Measurements from ENCODE around the gene DOC2A.
"Not testable (repeated sequence)": the region's sequence is repeated elsewhere in the genome, so short reads cannot be mapped to it uniquely, and the experiment has no call there.

Gene DOC2A

DNA sequence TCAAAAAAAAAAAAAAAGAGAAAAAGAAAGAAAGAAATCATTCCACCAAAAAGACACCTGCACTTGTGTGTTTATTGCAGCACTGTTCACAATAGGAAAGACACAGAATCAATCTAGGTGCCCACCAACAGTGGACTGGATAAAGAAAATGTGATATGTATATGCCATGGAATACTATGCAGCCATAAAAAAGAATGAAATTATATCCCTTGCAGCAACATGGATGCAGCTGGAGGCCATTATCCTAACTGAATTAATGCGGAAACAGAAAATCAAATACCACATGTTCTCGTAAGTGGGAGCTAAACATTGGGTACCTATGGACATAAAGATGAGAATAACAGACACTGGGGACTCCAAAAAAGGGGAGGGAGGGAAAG, 6.4 kb upstream of the DOC2A start:
- TF ChIP-seq, protein P1, sequence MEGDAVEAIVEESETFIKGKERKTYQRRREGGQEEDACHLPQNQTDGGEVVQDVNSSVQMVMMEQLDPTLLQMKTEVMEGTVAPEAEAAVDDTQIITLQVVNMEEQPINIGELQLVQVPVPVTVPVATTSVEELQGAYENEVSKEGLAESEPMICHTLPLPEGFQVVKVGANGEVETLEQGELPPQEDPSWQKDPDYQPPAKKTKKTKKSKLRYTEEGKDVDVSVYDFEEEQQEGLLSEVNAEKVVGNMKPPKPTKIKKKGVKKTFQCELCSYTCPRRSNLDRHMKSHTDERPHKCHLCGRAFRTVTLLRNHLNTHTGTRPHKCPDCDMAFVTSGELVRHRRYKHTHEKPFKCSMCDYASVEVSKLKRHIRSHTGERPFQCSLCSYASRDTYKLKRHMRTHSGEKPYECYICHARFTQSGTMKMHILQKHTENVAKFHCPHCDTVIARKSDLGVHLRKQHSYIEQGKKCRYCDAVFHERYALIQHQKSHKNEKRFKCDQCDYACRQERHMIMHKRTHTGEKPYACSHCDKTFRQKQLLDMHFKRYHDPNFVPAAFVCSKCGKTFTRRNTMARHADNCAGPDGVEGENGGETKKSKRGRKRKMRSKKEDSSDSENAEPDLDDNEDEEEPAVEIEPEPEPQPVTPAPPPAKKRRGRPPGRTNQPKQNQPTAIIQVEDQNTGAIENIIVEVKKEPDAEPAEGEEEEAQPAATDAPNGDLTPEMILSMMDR (conservative IDR thresholded peaks at IDR 0.05; ENCODE audit: low read length), result no peak
- DNase-seq (ENCODE audit: low read depth), result no peak
- no peak overlapping the region for H3K4me3 ChIP-seq (ENCODE audit: low read length)

DNA sequence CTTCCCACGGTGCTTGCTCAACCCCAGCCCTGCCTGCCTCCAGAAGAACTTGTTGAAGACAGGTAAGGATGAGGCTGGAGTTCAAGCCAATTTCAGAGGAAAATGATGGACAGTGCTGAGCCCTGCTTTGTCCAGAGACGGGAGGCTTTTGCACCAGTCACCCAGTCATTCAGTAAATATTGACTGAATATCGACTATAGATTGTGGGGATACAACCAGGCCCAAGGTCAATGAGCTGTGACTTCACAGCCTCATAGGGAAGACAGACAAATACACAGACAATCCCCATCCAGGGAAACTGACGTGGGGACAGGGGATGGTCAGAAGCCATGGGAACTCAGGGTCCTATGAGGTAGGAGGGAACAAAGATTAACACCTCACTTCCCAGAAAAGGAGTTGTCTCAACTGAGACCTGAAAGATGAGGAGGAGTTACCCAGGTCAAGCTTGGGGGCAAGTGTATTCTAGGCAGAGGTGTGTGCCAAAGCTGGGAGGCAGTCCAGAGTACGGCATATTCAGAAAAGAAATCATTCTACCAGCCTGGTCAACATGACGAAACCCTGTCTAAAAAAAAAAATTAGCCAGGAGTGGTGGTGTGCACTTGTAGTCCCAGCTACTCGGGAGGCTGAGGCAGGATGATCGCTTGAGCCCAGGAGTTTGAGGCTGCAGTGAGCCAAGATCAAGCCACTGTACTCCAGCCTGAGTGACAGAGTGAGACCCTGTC, 5.9 kb upstream of the DOC2A start:
- TF ChIP-seq, protein P1 (conservative IDR thresholded peaks at IDR 0.05; ENCODE audit: low read length), result no peak
- no peak overlapping the region for H3K4me3 ChIP-seq (ENCODE audit: low read length)
- no peak for DNase-seq (ENCODE audit: low read depth)

DNA sequence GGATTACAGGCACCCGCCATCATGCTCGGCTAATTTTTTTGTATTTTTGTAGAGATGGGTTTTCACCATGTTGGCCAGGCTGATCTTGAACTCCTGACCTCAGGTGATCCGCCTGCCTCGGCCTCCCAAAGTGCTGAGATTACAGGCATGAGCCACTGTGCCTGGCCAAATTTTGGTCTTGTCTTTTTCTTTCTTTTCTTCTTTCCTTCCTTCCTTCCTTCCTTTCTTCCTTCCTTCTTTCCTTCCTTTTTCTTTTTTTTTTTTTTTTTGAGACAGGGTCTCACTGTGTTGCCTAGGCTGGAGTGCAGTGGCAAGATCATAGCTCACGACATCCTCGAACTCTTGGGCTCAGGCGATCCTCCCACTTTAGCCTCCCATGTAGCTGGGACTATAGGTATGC, 4.6 kb upstream of the DOC2A start:
- H3K4me3 ChIP-seq (ENCODE audit: low read length); DNase-seq (ENCODE audit: low read depth): not testable (repeated sequence)

DNA sequence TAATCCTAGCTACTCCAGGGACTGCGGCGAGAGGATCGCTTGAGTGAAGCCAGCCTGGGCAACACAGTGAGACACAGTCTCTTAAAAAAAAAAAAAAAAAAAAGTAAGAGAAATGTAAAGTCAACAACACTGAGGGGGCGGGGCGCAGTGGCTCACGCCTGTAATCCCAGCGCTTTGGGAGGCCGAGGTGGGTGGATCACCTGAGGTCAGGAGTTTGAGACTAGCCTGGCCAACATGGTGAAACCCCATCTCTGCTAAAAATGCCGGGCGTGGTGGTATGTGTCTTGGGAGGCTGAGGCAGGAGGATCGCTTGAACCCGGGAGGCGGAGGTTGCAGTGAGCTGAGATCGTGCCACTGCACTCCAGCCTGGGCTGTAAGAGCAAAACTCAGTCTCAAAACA, 1.8 kb upstream of the DOC2A start:
- H3K4me3 ChIP-seq (ENCODE audit: low read length); DNase-seq (ENCODE audit: low read depth): not testable (repeated sequence)

DNA sequence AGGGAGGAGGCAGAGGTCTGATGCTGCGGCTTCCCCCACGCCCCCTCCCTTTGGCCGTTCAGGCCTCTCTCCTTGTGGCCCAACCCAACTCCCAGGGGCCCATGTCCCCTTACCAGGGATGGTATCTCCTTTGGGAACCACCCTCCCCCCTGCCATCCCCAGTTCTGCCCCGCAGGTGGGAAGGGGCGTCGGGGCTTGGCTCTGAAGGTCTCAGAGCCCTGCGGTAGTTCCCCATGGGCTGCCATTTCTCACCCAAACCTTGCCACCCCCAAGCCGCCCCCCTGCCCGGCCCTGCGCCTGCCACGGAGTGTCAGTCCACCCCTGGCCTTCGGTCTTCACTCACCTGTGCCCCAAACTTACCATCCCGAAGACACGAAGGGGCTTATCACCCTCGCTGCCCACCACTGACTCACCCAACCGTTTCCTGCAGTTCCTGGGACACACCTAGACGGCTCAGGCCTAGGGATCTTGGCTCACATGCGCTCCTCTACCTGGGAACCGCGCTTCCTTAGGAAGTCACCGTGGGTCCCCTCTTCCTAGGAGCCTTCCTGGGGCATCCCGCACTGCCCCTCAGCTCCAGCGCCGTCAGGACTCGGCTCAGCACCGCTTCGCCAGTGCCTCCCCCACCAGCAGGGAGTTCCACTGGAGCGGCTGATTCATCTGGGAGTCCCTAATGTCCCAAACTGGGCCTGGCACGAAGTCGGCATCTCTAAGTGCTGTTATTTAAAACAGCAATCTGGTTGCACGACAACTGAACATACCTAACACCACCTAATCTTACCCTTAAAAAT, 1.1 kb upstream of the DOC2A start:
- no peak overlapping the region for H3K4me3 ChIP-seq (ENCODE audit: low read length)

DNA sequence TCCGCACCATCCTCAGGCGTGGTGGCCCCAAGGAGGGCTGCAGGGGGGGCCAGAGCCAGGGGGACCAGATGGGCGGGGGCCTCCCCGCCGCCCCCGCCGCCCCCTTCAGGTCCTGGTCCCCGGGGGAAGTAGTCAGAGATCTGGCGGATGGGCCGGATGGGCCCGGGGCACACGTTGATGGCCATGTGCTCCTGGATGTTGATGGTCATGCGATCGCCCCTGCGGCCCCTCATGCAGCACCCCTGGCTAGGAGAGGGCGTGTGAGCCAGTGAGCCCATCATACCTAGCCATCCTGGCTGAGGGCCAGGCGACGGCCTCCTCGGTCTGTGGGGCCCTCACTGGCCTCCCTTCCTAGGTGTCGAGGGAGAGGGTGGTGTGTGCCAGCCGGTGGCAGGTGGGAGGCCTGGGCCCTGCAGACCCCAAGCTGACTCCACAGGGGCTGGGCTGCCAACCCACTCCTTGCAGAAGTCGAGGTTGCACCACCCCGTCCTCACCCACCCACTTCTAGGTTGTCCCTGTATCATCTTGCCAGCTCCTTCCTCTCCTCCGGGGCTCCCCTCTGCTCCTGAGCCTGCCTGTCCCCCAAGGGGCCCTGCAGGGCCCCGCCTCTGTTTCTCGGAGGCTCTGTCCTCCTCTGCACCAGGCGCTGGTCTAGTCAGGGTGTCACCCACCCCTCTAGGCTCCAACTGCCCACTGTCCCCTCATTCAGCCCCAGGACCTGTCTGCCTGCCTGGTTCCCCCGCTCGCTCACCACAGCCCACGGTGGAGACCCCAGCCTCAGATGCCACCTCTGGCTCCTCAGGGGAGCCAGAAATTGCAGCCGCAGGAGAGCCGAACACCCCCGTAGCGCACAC, 610 bp downstream of the DOC2A start:
- DNase-seq (ENCODE audit: low read depth), result no peak
- H3K4me3 ChIP-seq (ENCODE audit: low read length), result no peak overlapping the region

More for the DNA sequence above, 1.1 kb upstream of the DOC2A start:
- TF ChIP-seq, protein P1 (conservative IDR thresholded peaks at IDR 0.05; ENCODE audit: low read length), result no peak
- DNase-seq (ENCODE audit: low read depth), result no peak

DNA sequence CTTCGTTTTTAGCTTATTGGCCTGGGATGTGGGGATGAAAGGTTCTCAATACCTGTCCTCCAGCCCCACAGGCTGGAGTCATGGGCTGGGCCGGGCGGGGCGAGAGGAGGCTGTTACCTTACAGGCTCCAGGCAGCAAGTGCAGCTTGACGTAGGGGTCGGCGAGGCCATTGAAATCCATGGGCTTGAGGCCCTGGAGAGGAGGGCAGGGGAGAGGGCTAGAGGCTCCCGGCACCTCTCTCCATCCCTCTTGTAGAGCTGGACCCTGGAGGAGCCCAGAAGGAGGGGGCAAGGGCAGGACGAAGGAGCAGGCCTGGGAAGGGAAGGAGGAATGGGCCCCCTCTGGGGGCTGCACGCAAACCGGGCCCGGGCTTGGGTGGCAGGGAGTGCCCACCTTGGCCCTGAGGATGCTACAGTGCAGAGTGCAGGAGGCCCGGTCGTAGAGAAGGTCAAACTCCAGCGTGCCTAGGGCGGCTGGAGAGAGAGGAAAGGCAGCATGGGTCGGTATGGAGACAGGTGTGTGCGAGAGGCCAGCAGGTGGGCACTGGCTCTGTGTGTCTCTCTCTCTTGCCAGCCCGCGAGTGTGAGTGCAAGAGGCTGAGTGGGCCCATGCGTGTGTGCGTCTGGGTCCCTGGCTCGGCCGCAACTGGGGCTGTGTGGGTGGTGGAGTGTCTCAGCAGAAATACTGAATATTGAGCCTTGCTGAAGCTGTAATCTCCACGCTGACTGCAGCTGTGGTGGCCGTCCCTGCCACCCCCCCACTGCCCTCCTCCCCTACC, 1.6 kb downstream of the DOC2A start:
- no peak overlapping the region for H3K4me3 ChIP-seq (ENCODE audit: low read length)
- DNase-seq (ENCODE audit: low read depth), result no peak
- TF ChIP-seq, protein P1 (conservative IDR thresholded peaks at IDR 0.05; ENCODE audit: low read length), result no peak

More for the DNA sequence above, 610 bp downstream of the DOC2A start:
- TF ChIP-seq, protein P1 (conservative IDR thresholded peaks at IDR 0.05; ENCODE audit: low read length), result no peak

Measured in AG10803 (cell line).